ENCODE measurements around the gene GRM4.

- no peak for TF ChIP-seq POLR2A (IDR thresholded peaks at IDR 0.05; ENCODE audit: low read depth, low read length)
- TF ChIP-seq, protein P1, sequence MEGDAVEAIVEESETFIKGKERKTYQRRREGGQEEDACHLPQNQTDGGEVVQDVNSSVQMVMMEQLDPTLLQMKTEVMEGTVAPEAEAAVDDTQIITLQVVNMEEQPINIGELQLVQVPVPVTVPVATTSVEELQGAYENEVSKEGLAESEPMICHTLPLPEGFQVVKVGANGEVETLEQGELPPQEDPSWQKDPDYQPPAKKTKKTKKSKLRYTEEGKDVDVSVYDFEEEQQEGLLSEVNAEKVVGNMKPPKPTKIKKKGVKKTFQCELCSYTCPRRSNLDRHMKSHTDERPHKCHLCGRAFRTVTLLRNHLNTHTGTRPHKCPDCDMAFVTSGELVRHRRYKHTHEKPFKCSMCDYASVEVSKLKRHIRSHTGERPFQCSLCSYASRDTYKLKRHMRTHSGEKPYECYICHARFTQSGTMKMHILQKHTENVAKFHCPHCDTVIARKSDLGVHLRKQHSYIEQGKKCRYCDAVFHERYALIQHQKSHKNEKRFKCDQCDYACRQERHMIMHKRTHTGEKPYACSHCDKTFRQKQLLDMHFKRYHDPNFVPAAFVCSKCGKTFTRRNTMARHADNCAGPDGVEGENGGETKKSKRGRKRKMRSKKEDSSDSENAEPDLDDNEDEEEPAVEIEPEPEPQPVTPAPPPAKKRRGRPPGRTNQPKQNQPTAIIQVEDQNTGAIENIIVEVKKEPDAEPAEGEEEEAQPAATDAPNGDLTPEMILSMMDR (IDR thresholded peaks at IDR 0.05 in 2 of 3, conservative IDR thresholded peaks at IDR 0.05 in 1 of 3; ENCODE audit: control insufficient read depth in 2 of 3, extremely low read depth in 1 of 3, insufficient read depth in 1 of 3, low read depth in 3 of 3, low read length in 3 of 3): no peak
Observed at GRCh38 chr6:34098045-34098936, 47.6 kb downstream of the GRM4 start.

Data from GM12878 (cell line).